CD8-positive, alpha-beta memory T cell (primary cell): ENCODE data around the gene UBAC1. TPM values are rescaled to one million over a fixed set of nuclear protein-coding genes. Genes with fewer than 3 reads are reported as not detected.
A peak's percentile ranks its signal among the peaks of the same experiment; 100 is the strongest.
"Not testable (repeated sequence)": the region's sequence is repeated elsewhere in the genome, so short reads cannot be mapped to it uniquely, and the experiment has no call there.

ENCODE experiments used
- CTCF ChIA-PET: fragments of 350-600 bp; sonication (Branson Sonifier 250); formaldehyde crosslinking; loops from one replicate; lab custom pipeline; 2021; ENCODE audit warnings: antibody characterized with exemption; lab: Charles Lee
- POLR2A ChIA-PET: fragments of 350-600 bp; sonication (Branson Sonifier 250); formaldehyde crosslinking; loops from one replicate; lab custom pipeline; 2021; ENCODE audit warnings: antibody characterized with exemption; lab: Charles Lee
- DNase-seq, 5 donors: peaks; one replicate each; pipeline versions ENCODE4 v3.0.0 to v3.0.0-alpha.2; 2020 to 2022; ENCODE audit warnings: mixed read lengths in 1 of 5
- H3K27ac ChIP-seq: one replicate; pipeline ENCODE4 v1.7.0; 2013; ENCODE audit warnings: low read depth, mild to moderate bottlenecking, low read length, moderate library complexity
- H3K27me3 ChIP-seq: 2 replicates; pipeline ENCODE4 v1.7.0; 2013; ENCODE audit warnings: low read length, mild to moderate bottlenecking; ENCODE audit not compliant: insufficient read depth, poor library complexity, severe bottlenecking
- H3K36me3 ChIP-seq: 2 replicates; pipeline ENCODE4 v1.7.0; 2013; ENCODE audit warnings: mild to moderate bottlenecking, low read length, moderate library complexity; ENCODE audit not compliant: insufficient read depth
- H3K4me1 ChIP-seq: 2 replicates; pipeline ENCODE4 v1.7.0; 2013; ENCODE audit warnings: mild to moderate bottlenecking, low read length, moderate library complexity; ENCODE audit not compliant: insufficient read depth
- H3K4me3 ChIP-seq: 2 replicates; pipeline ENCODE4 v1.7.0; 2013; ENCODE audit warnings: mild to moderate bottlenecking, low read length
- H3K9me3 ChIP-seq: 2 replicates; pipeline ENCODE4 v1.7.0; 2013; ENCODE audit warnings: mild to moderate bottlenecking, low read length
- H3K27ac Mint-ChIP-seq, 8 donors: one replicate each; pipeline ENCODE4 v1.8.0; 2020 to 2021; ENCODE audit warnings: mixed read lengths in 8 of 8, mild to moderate bottlenecking in 6 of 8, inconsistent platforms in 3 of 8, moderate library complexity in 3 of 8
- H3K27me3 Mint-ChIP-seq, 2 donors: one replicate each; pipeline ENCODE4 v1.8.0; 2020 to 2021; ENCODE audit warnings: mixed read lengths in 2 of 2, mild to moderate bottlenecking in 1 of 2, moderate library complexity in 1 of 2
- H3K36me3 Mint-ChIP-seq, 3 donors: one replicate each; pipeline ENCODE4 v1.8.0; 2020 to 2021; ENCODE audit warnings: mixed read lengths in 3 of 3, inconsistent platforms in 1 of 3, mild to moderate bottlenecking in 1 of 3
- H3K4me1 Mint-ChIP-seq, 3 donors: one replicate each; pipeline ENCODE4 v1.8.0; 2020 to 2021; ENCODE audit warnings: mixed read lengths in 3 of 3, inconsistent platforms in 1 of 3, mild to moderate bottlenecking in 1 of 3
- H3K4me3 Mint-ChIP-seq, 7 donors: one replicate each; pipeline ENCODE4 v1.8.0; 2020 to 2021; ENCODE audit warnings: mixed read lengths in 7 of 7, mild to moderate bottlenecking in 6 of 7, moderate library complexity in 4 of 7, inconsistent platforms in 2 of 7
- H3K9me3 Mint-ChIP-seq, 5 donors: one replicate each; pipeline ENCODE4 v1.8.0; 2020 to 2022; ENCODE audit warnings: mixed read lengths in 5 of 5, mild to moderate bottlenecking in 3 of 5, moderate library complexity in 2 of 5, inconsistent platforms in 1 of 5
- polyA plus RNA-seq: library from polyadenylated mRNA; unstranded; fragments of 300-500 nt; fragmentation: Illumina TruSeq; gene quantifications from one replicate; pipeline ENCODE4 v1.2.3, GENCODE V29; 2021
- total RNA-seq, 2 experiments: library from RNA; stranded (reverse); gene quantifications; one replicate each; pipeline ENCODE4 v1.2.3, GENCODE V29; 2021

Gene UBAC1
- total and polyA plus RNA-seq, 3 experiments from 2014 or later = 27.1 to 38.1 (median 36.3) TPM

DNA sequence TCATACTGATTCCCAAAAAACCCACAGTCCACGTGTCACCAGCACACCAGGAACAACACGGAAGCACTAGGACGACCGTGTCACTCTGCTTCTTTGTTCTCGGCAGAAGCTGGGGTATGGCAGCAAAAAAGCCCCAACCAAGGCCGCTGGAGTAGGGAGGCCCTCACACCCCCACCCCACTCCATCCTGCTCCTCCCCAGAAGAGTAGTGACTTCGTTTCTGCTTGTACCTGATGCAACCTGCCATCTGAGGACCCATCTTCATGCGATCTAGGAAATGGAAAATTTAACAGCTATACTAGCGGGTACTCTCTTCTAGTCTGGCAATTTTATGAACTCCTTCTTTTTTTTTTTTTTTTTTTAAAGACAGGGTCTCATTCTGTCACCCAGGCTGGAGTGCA is 3.7 kb downstream of the UBAC1 start:
- Mint-ChIP-seq H3K36me3 (peaks cover 0 to 30% (median 6%) of the 10 kb centered on the region in 3 donors), H3K9me3 (no peaks in the 10 kb centered on the region), H3K27ac (peak overlapping the region in 2 of 8 donors; percentile 29 to 71), H3K27me3 (no peaks in the 10 kb centered on the region), H3K4me3 (peak overlapping the region in 1 of 7 donors; percentile 23), H3K4me1 (peaks cover 27 to 41% (median 27%) of the 10 kb centered on the region in 3 donors)
- ChIA-PET POLR2A (no interaction called here), CTCF (no interaction called here)
- H3K4me3 ChIP-seq = no peak overlapping the region
- H3K36me3 ChIP-seq = peaks cover 6% of the 10 kb centered on the region
- H3K9me3 ChIP-seq = no peaks in the 10 kb centered on the region
- H3K27ac ChIP-seq = peak overlapping the region; percentile 83
- no peak for DNase-seq
- no peaks in the 10 kb centered on the region for H3K27me3 ChIP-seq
- peaks cover 16% of the 10 kb centered on the region for H3K4me1 ChIP-seq

DNA sequence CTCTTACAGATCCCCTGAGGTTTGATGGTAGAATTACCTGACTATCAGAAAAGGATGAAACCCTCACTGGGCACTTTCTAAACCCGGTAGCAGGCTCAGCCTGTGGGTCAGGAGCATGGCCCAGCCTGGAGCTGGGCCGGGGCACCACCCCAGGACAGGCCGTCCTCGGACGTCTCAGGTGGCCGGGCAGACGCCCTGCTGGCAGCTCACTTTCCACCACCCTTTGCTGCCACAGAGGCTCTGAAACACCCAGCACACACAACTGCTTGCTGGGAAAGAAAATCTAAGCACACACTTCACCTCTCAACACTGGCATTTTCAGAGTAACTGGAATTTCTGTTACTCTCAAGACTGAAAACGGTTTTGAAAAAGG is 4.4 kb downstream of the UBAC1 start:
- no peaks in the 10 kb centered on the region for H3K9me3 Mint-ChIP-seq
- H3K27me3 Mint-ChIP-seq = no peaks in the 10 kb centered on the region
- H3K4me1 Mint-ChIP-seq = peaks cover 22 to 34% (median 24%) of the 10 kb centered on the region in 3 donors
- no peak overlapping the region for H3K4me3 Mint-ChIP-seq
- POLR2A ChIA-PET = no interaction called here
- Histone ChIP-seq H3K9me3 (no peaks in the 10 kb centered on the region), H3K4me1 (peaks cover 14% of the 10 kb centered on the region), H3K36me3 (peaks cover 6% of the 10 kb centered on the region), H3K4me3 (no peak overlapping the region), H3K27ac (peak overlapping the region; percentile 83), H3K27me3 (no peaks in the 10 kb centered on the region)
- H3K36me3 Mint-ChIP-seq = peaks cover 0 to 37% (median 7%) of the 10 kb centered on the region in 3 donors
- DNase-seq = no peak
- H3K27ac Mint-ChIP-seq = peak overlapping the region in 1 of 8 donors; percentile 23
- CTCF ChIA-PET = interaction anchor here (1.6 kb wide), 1 partner anchor 11 kb away, joined by 5 read pairs; no protein-coding TSS in a partner anchor

DNA sequence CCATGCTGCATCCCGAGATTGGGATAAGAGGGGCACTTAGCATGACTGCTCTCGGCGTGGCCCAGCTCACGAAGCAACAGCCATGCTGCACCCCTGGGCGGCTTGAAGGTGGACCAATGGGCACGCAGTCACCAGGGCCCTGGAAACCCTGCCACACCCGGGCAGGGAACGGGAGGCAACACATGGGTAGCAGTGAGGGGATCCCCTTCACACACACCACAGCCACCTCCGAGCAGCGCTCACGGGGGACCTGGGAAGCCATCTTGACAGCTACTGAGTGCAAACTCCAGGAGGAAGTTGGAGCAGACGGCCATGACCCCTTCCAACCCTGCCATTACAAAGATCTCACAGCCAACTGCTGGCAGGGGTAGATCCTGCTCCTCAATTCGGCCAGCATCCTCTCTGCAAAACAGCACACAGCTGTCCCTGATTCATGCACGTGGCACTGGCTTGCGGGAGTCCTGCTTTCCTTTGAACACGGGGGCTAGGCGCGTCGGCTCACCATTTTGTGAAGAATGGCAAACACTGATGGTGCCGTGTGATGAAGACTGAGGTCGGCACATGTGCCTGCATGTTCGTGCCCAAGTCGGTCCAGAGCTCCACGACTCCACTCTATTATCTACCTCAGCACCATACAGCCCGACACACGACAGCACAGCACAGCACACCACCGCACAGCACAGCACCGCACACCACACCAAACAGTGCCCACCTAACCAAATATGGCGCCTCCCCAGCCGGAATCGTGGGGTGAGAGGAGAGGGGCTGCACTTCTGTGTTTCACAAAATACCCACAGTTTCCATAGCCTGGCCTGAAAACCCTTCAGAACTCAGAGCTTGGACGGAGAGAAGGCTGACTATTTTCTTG is 5.0 kb downstream of the UBAC1 start:
- Mint-ChIP-seq H3K4me3 (peak overlapping the region in 1 of 7 donors; percentile 60), H3K4me1 (peaks cover 15 to 29% (median 18%) of the 10 kb centered on the region in 3 donors), H3K36me3 (peaks cover 0 to 37% (median 7%) of the 10 kb centered on the region in 3 donors), H3K9me3 (no peaks in the 10 kb centered on the region), H3K27ac (peak overlapping the region in 2 of 8 donors; percentile 56 to 61), H3K27me3 (no peaks in the 10 kb centered on the region)
- peak overlapping the region; percentile 83 for H3K27ac ChIP-seq
- no peak for DNase-seq
- H3K27me3 ChIP-seq = no peaks in the 10 kb centered on the region
- POLR2A ChIA-PET = no interaction called here
- H3K36me3 ChIP-seq = peaks cover 6% of the 10 kb centered on the region
- no peaks in the 10 kb centered on the region for H3K9me3 ChIP-seq
- peaks cover 9% of the 10 kb centered on the region for H3K4me1 ChIP-seq
- CTCF ChIA-PET = interaction anchor here (1.6 kb wide), 1 partner anchor 11 kb away, joined by 5 read pairs; no protein-coding TSS in a partner anchor
- H3K4me3 ChIP-seq = peak overlapping the region; percentile 15

DNA sequence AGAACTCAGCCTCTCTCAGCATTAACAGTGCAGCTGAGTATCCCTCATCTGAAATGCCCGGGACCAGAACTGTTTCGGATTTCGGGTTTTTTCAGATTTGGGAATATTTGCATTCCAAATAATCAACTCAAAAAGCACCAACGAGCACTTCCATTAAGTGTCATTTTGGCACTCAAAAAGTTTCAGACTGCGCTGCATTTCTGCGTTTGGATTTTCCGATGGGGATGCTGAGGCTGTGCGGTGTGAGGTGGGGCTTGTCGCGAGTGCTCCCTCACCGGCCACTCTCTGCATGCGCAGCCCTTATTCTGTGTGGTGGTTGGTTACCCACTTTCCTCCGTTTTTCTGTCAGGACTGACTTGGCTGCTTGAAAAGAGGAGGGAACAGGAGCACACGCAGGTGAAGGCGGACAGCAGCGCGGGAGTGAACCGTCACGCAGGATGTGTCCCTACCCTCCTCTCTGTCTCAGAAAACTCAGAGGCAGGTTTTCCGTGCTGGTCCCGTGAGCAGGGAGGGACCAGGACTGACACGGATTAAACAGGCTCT is 8.4 kb downstream of the UBAC1 start:
- Mint-ChIP-seq H3K27me3 (no peaks in the 10 kb centered on the region), H3K4me1 (peaks cover 4 to 7% (median 5%) of the 10 kb centered on the region in 3 donors), H3K27ac (peak overlapping the region in 1 of 8 donors; percentile 33), H3K9me3 (no peaks in the 10 kb centered on the region), H3K4me3 (no peak overlapping the region), H3K36me3 (peaks cover 0 to 56% (median 18%) of the 10 kb centered on the region in 3 donors)
- H3K4me3 ChIP-seq = no peak overlapping the region
- peak overlapping the region; percentile 56 for H3K27ac ChIP-seq
- POLR2A ChIA-PET = no interaction called here
- no peaks in the 10 kb centered on the region for H3K4me1 ChIP-seq
- CTCF ChIA-PET = no interaction called here
- H3K27me3 ChIP-seq = no peaks in the 10 kb centered on the region
- H3K9me3 ChIP-seq = no peaks in the 10 kb centered on the region
- H3K36me3 ChIP-seq = peaks cover 6% of the 10 kb centered on the region
- DNase-seq = no peak

DNA sequence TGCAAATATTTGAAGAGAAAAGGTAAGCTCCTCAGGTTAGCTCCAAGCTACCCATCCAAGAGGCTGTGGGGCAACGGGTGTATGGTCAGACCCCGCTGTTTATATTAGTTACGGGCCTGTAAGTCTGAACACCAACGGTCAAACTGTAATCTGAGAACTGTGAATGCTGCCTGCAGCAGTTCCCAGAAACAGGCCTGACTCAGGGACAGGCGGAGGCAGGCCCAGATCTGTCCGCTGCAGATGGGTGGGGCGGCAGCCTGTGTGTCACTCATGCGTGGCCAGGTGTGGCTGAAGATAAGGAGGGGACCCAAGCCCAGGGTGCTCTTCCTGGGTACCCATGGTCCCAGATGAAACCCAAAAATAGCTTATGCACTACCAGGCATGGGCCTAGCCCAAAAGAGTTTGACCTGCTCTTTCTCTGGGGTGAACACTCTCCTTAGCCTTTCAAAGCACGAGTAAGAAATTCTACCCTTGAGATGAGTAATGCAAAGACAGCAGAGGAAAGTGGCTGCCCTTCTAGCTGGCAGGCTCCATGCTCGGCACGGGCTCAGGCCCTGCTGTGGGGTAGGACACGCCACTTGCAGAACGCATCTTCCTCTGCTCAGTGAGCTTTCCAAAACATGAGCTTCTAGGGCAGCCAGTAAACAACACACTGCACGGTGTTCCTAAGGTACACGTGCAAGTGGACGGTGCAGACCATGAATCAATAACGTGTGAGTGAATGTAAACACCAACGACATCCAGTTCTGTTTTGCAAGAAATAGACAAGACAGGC is 9.1 kb downstream of the UBAC1 start:
- H3K4me3 Mint-ChIP-seq = no peak overlapping the region
- H3K27me3 ChIP-seq = no peaks in the 10 kb centered on the region
- H3K27me3 Mint-ChIP-seq = no peaks in the 10 kb centered on the region
- H3K9me3 Mint-ChIP-seq = no peaks in the 10 kb centered on the region
- H3K9me3 ChIP-seq = no peaks in the 10 kb centered on the region
- H3K27ac ChIP-seq = peak overlapping the region; percentile 69
- peaks cover 4 to 5% (median 5%) of the 10 kb centered on the region in 3 donors for H3K4me1 Mint-ChIP-seq
- POLR2A ChIA-PET = no interaction called here
- peaks cover 6% of the 10 kb centered on the region for H3K36me3 ChIP-seq
- peak overlapping the region in 2 of 8 donors; percentile 33 to 36 for H3K27ac Mint-ChIP-seq
- no peak overlapping the region for H3K4me3 ChIP-seq
- H3K36me3 Mint-ChIP-seq = peaks cover 0 to 63% (median 19%) of the 10 kb centered on the region in 3 donors
- no peaks in the 10 kb centered on the region for H3K4me1 ChIP-seq
- CTCF ChIA-PET = no interaction called here
- DNase-seq = no peak

DNA sequence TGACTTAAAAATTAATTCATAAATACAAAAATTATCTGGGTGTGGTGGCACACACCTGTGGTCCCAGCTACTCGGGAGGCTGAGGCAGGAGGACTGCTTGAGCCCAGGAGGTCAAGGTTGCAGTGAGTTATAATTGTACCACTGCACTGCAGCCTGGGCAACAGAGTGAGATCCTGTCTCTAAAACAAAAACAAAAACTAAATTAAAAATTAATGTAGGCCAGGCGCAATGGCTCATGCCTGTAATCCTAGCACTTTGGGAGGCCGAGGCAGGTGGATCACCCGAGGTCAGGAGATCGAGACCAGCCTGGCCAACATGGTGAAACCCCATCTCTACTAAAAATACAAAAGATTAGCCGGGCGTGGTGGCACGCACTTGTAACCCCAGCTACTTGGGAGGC is 9.9 kb downstream of the UBAC1 start:
- POLR2A ChIA-PET, CTCF ChIA-PET, H3K9me3 Mint-ChIP-seq, H3K9me3 ChIP-seq, H3K27me3 Mint-ChIP-seq, H3K4me3 ChIP-seq, H3K27me3 ChIP-seq, DNase-seq, H3K4me1 ChIP-seq, H3K27ac Mint-ChIP-seq, H3K4me1 Mint-ChIP-seq, H3K4me3 Mint-ChIP-seq, H3K36me3 ChIP-seq: not testable (repeated sequence)
- peaks cover 0 to 71% (median 19%) of the 10 kb centered on the region in 3 donors for H3K36me3 Mint-ChIP-seq
- H3K27ac ChIP-seq = peak overlapping the region; percentile 69

DNA sequence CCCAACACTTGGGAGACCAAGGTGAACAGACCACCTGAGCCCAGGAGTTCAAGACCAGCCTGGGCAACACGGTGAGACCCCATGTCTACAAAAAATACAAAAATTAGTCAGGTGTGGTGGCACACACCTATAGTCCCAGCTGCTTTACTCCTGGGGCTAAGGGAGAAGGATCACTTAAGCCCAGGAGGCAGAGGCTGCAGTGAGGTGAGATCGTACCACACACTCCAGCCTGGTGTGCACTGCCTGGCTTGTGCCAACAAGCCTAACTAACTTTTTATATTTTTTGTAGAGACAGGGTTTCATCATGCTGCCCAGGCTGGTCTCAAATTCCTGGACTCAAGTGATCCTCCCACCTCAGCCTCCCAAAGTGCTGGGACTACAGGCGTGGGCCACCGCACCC is 10.3 kb downstream of the UBAC1 start:
- H3K4me1 Mint-ChIP-seq, H3K27me3 ChIP-seq, DNase-seq, H3K9me3 Mint-ChIP-seq, H3K4me3 Mint-ChIP-seq, H3K9me3 ChIP-seq, H3K27ac Mint-ChIP-seq, POLR2A ChIA-PET, CTCF ChIA-PET, H3K4me1 ChIP-seq, H3K27me3 Mint-ChIP-seq, H3K4me3 ChIP-seq: not testable (repeated sequence)
- peaks cover 0 to 75% (median 22%) of the 10 kb centered on the region in 3 donors for H3K36me3 Mint-ChIP-seq
- Histone ChIP-seq H3K27ac (peak overlapping the region; percentile 69), H3K36me3 (peaks cover 10% of the 10 kb centered on the region)
